ENCODE results near the gene BCL3. TPM values are rescaled to one million over a fixed set of nuclear protein-coding genes. Genes with fewer than 3 reads are reported as not detected.

The BCL3 gene
- total and polyA plus RNA-seq, 2 of the 13 experiments (the other 11 are each of a cell fraction or from before 2014, with no cell fraction given): 2.3 to 4.0 TPM

DNA sequence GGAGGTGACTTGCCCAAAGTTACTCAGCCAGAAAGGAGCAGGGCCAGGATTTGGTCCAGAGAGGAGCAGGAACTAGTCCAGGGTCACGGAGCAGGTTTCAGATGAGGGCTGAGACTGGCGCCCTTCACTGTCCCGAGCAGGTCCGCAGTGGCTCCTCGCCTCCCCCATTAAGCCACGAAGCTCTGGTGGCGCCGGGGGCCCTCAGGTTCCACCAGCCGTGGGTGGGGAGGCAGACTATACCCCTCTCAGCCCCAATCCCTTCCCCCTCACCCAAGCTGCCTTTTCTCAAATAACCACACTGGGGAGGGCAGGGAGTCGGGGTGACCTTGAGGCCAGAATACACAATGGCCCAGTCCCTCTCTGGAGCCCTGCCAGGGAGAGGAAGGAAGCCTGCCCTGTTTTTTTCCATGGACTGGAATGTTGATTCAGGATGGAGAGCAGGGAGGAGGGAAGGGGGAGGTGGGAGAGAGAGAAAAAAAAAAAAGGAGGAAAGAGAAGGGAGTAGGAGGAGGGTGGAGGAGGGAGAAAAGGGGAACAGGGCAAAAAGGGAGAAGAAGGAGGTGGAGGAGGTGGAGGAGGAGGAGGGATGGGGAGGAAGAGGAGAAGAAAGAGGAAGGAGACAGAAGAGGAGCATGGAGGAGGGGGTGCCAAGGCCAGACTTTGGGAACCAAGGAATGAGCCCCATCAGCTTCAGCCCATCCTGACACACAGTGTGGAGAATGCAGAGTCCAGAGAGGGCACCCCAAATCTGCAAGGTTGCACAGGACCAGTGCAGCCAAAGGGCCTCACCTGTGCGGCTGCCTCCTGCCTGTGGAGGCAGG lies 29.9 kb upstream of the BCL3 start (continued):
- TF ChIP-seq ZNF263 (CRISPR knock-in tag; IDR thresholded peaks at IDR 0.05) (peak; percentile 96), REST (IDR thresholded peaks at IDR 0.05; ENCODE audit: borderline replicate concordance in 1 of 2, low read depth in 1 of 2, low read length in 2 of 2) (peak in 1 of 2 experiments; percentile 67; a peak in 1 of 4 replicates), NR2C2 (CRISPR knock-in tag; IDR thresholded peaks at IDR 0.05; ENCODE audit: borderline replicate concordance) (peak; percentile 63; the same call in 1 of the 2 replicates), ZFP36 (IDR thresholded peaks at IDR 0.05; ENCODE audit: borderline replicate concordance, low read depth, low read length, partially characterized antibody) (no peak), SALL2 (CRISPR knock-in tag; IDR thresholded peaks at IDR 0.05) (peak; percentile 67; the same call in 1 of the 2 replicates), ZNF569 (CRISPR knock-in tag; IDR thresholded peaks at IDR 0.05; ENCODE audit: borderline replicate concordance) (no peak), CBX1 (IDR thresholded peaks at IDR 0.05; ENCODE audit: low read depth) (no peak), ZBTB3 (CRISPR knock-in tag; IDR thresholded peaks at IDR 0.05; ENCODE audit: borderline replicate concordance, low read depth) (peak; percentile 81), ZNF646 (CRISPR knock-in tag; IDR thresholded peaks at IDR 0.05) (no peak), TEF (CRISPR knock-in tag; IDR thresholded peaks at IDR 0.05) (no peak), ZNF503 (CRISPR knock-in tag; IDR thresholded peaks at IDR 0.05) (peak; percentile 80; the same call in 1 of the 2 replicates), HMG20A (CRISPR knock-in tag; IDR thresholded peaks at IDR 0.05; ENCODE audit: borderline replicate concordance) (peak; percentile 69; the same call in 1 of the 2 replicates), MTA1 (CRISPR knock-in tag; IDR thresholded peaks at IDR 0.05; ENCODE audit: borderline replicate concordance) (peak; percentile 93), FOXK1 (CRISPR knock-in tag; IDR thresholded peaks at IDR 0.05; ENCODE audit: borderline replicate concordance, low read depth) (peak; percentile 43; the same call in 1 of the 2 replicates)
